SU-DHL-6 (cell line): ENCODE data around the gene DCHS2.

Source experiments
- CTCF ChIP-seq: fragments of 200-600 bp; sonication (generic); IDR thresholded peaks from one replicate; pipeline ENCODE4 v1.5.1; 2017; ENCODE audit warnings: antibody characterized with exemption, mild to moderate bottlenecking, low read length, moderate library complexity; ENCODE audit not compliant: insufficient read depth, poor library complexity, severe bottlenecking
- EZH2phosphoT487 ChIP-seq: fragments of 200-600 bp; sonication (generic), shearing (Covaris generic); conservative IDR thresholded peaks from 2 replicates; pipeline ENCODE4 v1.6.1; 2018; ENCODE audit warnings: mild to moderate bottlenecking, antibody characterized with exemption, low read length, moderate library complexity, mixed read lengths

DNA sequence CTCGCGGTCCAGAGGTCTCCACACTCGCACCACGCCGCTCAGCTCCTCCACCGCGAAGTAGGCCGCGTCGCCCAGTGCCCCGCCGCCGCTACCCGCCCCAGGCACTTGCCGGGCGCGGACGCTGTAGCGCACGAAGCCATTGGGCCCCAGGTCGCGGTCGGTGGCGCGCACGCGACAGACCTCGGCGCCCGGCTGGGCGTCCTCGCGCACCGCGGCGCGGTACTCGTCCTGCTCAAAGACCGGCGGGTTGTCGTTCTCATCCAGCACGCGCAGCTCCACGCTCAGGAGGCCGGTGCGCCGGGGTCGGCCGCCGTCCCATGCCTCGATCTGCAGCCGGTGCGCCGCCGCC, 1.4 kb downstream of the DCHS2 start:
- TF ChIP-seq CTCF: no peak
- TF ChIP-seq EZH2phosphoT487: no peak
